Parathyroid adenoma (tissue), 2 donors: Measurements from ENCODE around the gene BRAT1.
A peak's percentile ranks its signal among the peaks of the same experiment; 100 is the strongest.

Experiments
- H2AFZ ChIP-seq: fragments of 300-600 bp; sonication (generic); one replicate; pipeline ENCODE4 v1.7.0; 2017; ENCODE audit warnings: antibody characterized with exemption, mild to moderate bottlenecking
- H3K27ac ChIP-seq: fragments of 300-600 bp; sonication (generic); one replicate; pipeline ENCODE4 v1.7.0; 2017
- H3K27me3 ChIP-seq: fragments of 300-600 bp; sonication (generic); one replicate; pipeline ENCODE4 v1.7.0; 2017; ENCODE audit warnings: low read length; ENCODE audit not compliant: control insufficient read depth, insufficient read depth
- H3K36me3 ChIP-seq: fragments of 300-600 bp; sonication (generic); one replicate; pipeline ENCODE4 v1.7.0; 2017; ENCODE audit warnings: low read length; ENCODE audit not compliant: control insufficient read depth, insufficient read depth
- H3K4me1 ChIP-seq: fragments of 300-600 bp; sonication (generic); one replicate; pipeline ENCODE4 v1.7.0; 2017; ENCODE audit warnings: control low read depth
- H3K4me2 ChIP-seq: fragments of 300-600 bp; sonication (generic); one replicate; pipeline ENCODE4 v1.7.0; 2017; ENCODE audit warnings: low read length
- H3K4me3 ChIP-seq: fragments of 300-600 bp; sonication (generic); one replicate; pipeline ENCODE4 v1.7.0; 2017; ENCODE audit warnings: low read depth, low read length
- H3K79me2 ChIP-seq: fragments of 300-600 bp; sonication (generic); one replicate; pipeline ENCODE4 v1.7.0; 2017; ENCODE audit warnings: control low read depth
- H3K9ac ChIP-seq: fragments of 300-600 bp; sonication (generic); one replicate; pipeline ENCODE4 v1.7.0; 2017; ENCODE audit warnings: mild to moderate bottlenecking
- H3K9me3 ChIP-seq: fragments of 300-600 bp; sonication (generic); one replicate; pipeline ENCODE4 v1.7.0; 2017; ENCODE audit warnings: low read length; ENCODE audit not compliant: control insufficient read depth
- CTCF ChIP-seq: fragments of 300-600 bp; sonication (generic); IDR thresholded peaks from one replicate; pipeline ENCODE4 v1.7.0; 2017; ENCODE audit warnings: antibody characterized with exemption, mild to moderate bottlenecking
- donor health status: primary hyperparathyroidism.

BRAT1 gene

GRCh38 chr7:2524808-2525657, 30.3 kb downstream of the BRAT1 start:
- no peak overlapping the region for H3K9ac ChIP-seq
- H3K27me3 ChIP-seq = no peaks in the 10 kb centered on the region
- no peak overlapping the region for H3K4me3 ChIP-seq
- no peak overlapping the region for H2AFZ ChIP-seq
- H3K36me3 ChIP-seq = no peaks in the 10 kb centered on the region
- H3K79me2 ChIP-seq = no peaks in the 10 kb centered on the region
- no peaks in the 10 kb centered on the region for H3K4me1 ChIP-seq
- no peaks in the 10 kb centered on the region for H3K9me3 ChIP-seq
- H3K4me2 ChIP-seq = no peak overlapping the region
- H3K27ac ChIP-seq = no peak overlapping the region
- TF ChIP-seq CTCF = no peak

DNA sequence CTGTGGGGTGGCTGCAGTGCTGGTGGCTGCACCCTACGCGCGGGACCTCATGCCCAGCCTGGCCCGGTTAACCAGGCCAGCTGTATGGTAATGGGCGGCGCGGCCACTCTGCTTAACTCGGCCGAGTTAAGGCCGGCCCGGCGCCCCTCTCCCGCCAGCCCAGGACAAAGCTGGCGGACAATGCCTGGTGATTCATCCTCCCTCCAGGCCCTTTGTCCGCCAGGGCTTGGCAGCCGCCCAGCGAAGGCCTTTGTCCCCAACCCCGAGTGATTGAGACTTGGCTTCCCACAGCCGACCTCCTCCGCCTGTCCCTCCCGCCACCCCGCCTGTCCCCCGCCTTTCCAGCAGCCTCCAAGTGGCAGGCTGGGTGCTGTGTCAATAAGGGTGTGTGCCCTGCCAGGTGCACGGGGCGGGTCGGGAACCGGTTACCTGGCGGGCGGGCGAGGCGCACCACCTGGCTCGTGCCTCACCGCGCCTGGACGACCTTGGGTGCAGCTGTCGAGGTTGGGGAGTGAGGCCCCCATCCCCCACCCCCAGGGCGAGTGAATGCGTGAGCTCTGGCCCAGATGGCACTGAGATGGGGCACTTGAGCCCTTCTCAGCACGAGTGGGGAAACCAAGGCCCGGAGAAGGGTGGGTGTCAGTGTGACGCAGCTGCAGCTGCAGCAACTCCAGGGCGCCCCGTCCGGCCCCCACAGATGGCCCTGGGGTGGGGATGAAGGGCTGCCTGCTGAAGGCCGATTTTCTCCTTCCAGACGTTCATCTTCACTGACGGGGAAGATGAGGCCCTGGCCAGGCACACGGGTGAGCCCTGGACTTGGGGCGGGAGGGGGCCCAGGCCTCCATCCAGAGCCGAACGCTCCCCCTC, 31.1 kb downstream of the BRAT1 start:
- no peak for TF ChIP-seq CTCF
- no peak overlapping the region for H3K27ac ChIP-seq
- H3K9ac ChIP-seq = no peak overlapping the region
- no peak overlapping the region for H2AFZ ChIP-seq
- no peaks in the 10 kb centered on the region for H3K36me3 ChIP-seq
- H3K27me3 ChIP-seq = no peaks in the 10 kb centered on the region
- no peaks in the 10 kb centered on the region for H3K4me1 ChIP-seq
- no peaks in the 10 kb centered on the region for H3K9me3 ChIP-seq
- no peak overlapping the region for H3K4me3 ChIP-seq
- H3K79me2 ChIP-seq = no peaks in the 10 kb centered on the region
- peak overlapping the region; percentile 22 for H3K4me2 ChIP-seq

DNA sequence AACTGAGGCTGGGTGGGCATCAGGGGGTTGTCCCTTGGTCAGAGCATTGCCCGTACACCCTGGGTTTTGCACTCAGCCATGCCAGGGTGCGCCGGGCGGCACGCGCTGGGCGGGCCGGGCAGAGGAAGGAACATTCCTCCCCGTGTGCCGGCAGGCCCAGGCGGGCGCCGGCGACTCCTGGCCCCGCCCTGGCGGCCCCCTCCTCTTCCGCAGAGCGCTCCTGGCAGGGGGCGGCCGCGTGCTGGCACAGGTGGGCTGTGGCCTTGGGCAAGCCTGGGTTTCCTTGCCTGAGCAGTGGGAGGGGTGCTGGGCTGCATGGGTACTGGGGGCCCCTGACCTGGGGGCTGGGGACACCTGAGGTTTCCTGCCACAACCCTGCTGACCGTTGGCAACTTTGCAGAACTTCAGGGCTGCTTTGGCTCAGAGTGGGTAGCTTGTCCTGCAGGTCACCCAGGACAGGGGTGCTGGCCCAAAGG, 31.8 kb downstream of the BRAT1 start:
- TF ChIP-seq CTCF = no peak
- no peak overlapping the region for H3K4me3 ChIP-seq
- H3K36me3 ChIP-seq = no peaks in the 10 kb centered on the region
- no peaks in the 10 kb centered on the region for H3K79me2 ChIP-seq
- H3K27ac ChIP-seq = no peak overlapping the region
- H3K9me3 ChIP-seq = no peaks in the 10 kb centered on the region
- H2AFZ ChIP-seq = no peak overlapping the region
- no peaks in the 10 kb centered on the region for H3K4me1 ChIP-seq
- no peaks in the 10 kb centered on the region for H3K27me3 ChIP-seq
- no peak overlapping the region for H3K9ac ChIP-seq
- peak overlapping the region; percentile 33 for H3K4me2 ChIP-seq

DNA sequence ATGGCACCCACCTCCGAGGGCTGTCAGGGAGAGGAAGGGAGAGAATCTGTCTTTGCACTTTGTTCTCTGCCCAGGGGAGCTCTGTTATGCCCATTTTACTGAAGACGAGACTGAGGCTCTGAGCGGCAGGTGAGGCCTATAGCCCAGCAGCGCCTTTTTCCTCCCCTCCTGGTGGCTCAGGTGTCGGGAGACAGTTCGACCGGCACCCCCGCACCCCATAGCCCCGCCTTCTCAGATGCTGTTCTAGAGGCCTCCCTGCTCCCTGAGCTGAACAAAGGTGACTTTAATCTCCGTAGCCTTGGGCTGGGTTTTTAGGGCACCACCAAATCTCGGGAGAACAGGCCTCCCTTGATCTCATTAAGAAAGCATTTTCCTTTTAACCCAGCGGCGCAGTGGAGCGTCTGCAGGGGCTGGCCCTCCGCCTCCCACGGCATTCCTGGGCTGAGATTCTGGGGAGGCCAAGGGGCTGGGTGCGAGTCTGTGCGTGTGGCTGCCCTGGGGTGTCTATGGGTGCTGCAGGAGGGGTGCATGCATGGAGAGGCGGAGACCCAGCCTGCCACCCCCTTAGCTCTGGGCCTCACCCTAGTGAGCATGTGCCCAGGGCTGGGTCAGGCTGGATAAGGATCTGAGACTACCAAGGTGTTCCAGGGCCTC, 32.4 kb downstream of the BRAT1 start:
- Histone ChIP-seq H3K36me3 (no peaks in the 10 kb centered on the region), H3K4me3 (peak overlapping the region; percentile 29), H3K9me3 (no peaks in the 10 kb centered on the region), H3K4me2 (peak overlapping the region; percentile 33), H3K79me2 (no peaks in the 10 kb centered on the region), H3K27me3 (no peaks in the 10 kb centered on the region), H2AFZ (no peak overlapping the region), H3K27ac (no peak overlapping the region), H3K9ac (no peak overlapping the region), H3K4me1 (no peaks in the 10 kb centered on the region)
- no peak for TF ChIP-seq CTCF
